NCI-H446 treated with DMSO at 0.1 percent for 48 hours (cell line): Measurements from ENCODE around the gene SUCLG2.
A peak's percentile ranks its signal among the peaks of the same experiment; 100 is the strongest.
"Not testable (repeated sequence)": the region's sequence is repeated elsewhere in the genome, so short reads cannot be mapped to it uniquely, and the experiment has no call there.

Experiments
- DNase-seq: peaks from one replicate; lab custom pipeline; 2025; lab: John Stamatoyannopoulos, UW

Gene SUCLG2

DNA sequence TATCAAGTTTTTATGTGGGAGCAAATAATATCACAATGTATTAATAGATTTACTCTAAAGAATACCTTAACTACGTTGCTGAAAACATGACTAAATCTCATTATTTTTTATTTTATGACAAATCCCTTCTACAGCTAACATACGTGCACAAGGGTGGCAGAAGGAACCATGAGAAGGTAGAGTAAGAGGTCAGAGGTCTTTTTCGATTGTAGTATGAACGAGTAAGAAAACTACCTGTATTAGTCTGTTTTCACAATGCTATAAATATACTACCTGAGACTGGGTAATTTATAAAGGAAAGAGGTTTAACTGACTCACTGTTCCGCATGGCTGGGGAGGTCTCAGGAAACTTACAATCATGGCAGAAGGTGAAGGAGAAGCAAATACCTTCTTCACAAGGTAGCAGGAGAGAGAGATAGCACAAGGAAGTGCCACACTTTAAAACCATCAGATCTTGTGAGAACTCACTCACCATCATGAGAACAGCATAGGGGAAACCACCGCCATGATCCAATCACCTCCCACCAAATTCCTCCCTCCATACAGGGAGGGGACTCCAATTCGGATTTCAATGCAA is 95.3 kb downstream of the SUCLG2 start:
- DNase-seq, result no peak

DNA sequence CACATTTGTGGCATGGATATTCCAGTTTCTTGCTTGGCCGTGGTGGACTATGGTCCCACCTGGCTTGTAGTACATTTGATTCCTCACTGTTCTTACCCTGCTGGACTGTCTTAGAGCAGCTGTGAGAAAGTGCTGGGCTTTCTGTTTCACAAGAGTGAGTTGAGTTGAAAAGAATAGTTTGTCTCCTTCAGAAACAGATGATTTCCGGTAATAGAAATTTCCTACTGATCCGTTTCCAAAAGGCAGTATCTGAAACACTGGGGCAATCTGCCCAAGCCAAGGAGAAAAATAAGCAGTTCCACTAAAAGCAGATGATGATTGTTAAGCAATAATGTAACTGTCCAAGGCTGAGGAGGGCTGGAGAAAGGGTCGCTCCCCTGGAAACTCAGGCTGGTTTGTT is 96.0 kb downstream of the SUCLG2 start:
- DNase-seq, result peak; percentile 49

DNA sequence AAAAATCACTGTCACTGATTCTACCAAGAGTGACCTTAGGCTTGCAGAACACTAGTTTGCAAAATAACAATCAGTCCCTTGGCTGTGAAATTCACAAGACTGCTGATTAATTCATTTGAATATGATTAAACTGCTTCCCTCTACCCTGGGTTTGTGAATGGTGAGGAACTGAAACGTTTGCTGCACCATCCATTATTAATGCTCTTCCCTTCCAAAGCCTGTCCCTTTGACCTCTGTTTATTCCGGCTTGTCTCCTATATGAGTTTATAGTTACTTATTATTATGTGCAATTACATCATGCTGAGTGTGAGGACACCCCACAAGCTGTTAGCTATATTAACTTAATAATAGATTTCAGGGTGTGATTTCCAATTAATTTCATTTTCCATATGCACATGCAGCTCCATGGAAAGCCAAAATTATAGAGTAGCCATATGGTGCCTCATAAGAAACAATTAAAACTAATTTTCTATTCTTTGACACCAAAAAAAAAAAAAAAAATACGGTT is 96.5 kb downstream of the SUCLG2 start:
- no peak for DNase-seq

DNA sequence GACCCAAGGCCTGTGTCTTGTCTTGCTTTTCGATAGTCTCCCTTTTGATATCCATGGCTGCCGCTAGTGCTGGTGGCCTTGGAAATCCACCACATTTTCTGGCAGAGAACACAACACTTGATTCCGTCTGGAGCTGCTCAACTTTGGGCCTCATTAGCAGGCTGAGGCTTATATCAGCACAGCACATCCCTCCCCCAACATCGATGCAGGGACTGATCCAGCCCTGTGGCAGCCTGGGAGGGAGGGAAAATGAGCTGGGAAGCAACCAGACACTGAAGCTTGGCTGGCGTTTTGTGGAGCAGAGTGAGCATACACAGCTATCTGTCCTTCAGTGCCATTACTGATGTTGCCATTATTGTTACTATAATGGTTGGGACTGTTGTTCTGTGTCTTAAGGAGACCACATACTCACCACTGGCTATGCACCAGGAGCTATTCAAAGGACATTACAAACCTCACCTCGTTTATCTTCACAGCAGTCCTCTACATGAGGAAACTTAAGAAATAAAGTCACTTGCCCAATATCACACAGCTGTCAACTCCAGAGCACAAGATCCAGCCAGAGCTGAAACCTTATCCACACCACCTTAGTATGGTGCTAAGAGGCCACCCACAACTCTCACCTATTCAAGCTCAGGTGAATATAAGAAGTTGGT is 102.9 kb downstream of the SUCLG2 start:
- DNase-seq, result peak; percentile 23

GRCh38 chr3:67550541-67550940 is 103.9 kb downstream of the SUCLG2 start:
- DNase-seq, result no peak

GRCh38 chr3:67542502-67543250 is 111.7 kb downstream of the SUCLG2 start:
- not testable (repeated sequence) for DNase-seq

GRCh38 chr3:67540198-67540894 is 114.1 kb downstream of the SUCLG2 start:
- no peak for DNase-seq

DNA sequence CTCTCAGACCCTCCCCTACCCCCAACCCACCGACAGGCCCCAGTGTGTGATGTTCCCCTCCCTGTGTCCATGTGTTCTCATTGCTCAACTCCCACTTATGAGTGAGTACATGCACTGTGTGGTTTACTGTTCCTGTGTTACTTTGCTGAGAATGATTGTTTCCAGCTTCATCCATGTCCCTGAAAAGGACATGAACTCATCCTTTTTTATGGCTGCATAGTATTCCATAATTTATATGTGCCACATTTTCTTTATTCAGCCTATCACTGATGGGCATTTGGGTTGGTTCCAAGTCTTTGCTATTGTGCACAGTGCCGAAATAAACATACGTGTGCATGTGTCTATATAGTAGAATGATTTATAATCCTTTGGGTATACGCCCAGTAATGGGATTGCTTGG is 117.2 kb downstream of the SUCLG2 start:
- not testable (repeated sequence) for DNase-seq

DNA sequence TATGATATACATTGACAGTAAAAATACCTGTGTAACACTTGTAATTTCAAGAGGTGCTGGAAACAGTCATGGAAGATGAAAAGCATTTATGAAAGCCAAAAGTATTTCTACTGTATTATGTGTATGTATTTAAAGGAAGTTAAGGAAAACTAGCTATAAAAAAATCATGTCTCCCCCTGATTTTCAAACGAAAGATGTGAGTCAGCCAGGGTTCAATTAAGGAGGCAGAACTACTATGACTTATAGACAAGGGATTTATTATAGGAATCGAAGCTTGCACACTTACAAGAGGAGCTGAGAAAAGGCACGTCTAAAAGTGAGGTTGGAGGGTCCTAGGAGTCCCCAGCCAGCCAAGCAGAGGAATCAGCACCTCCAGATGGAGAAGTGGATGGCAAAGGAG is 119.4 kb downstream of the SUCLG2 start:
- no peak for DNase-seq

GRCh38 chr3:67534594-67534993 is 119.8 kb downstream of the SUCLG2 start:
- no peak for DNase-seq

DNA sequence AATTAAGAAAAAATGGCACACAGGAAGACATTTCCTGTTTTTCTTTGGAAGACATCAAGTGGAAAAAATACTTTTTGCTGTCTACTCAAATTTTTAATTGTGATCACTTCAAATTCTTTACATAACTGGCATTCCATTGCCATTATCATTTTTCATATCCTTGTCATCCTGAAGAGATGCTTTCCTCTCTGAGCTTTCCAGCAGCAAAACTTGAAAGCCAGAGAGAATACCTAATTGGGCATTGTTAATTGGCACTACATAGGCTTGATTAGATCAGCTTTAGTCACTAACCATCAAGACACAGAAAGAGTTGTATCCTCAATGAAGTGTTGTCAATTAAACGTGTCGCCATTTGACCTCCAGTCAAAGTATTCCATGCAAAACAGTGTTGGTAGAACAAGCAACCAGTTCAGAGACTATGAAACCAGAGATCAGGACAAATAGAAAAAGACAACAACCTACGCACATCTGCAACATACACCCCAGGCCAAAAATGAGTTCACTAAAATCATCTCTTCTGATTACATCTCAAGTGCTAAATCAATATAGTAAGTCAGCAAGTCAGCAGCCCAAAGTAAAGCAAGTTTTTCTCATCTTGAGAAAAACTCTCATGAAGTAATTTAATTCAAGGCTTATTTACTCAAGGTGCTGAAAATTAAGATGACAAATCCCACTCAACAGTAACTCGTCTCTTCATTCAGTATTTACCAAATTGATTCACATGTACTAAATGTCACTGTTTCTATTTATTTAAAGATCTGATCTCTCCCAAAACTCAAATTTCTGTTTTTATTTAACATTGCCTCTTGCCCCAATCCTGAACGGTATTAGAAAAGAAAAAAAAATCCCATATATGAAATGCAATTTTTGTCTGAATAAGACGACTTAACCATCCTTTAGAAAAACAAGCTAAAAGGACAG is 123.0 kb downstream of the SUCLG2 start:
- no peak for DNase-seq

- no peak for DNase-seq
These were observed 124.5 kb downstream of the SUCLG2 start for GRCh38 chr3:67529915-67530314.

DNA sequence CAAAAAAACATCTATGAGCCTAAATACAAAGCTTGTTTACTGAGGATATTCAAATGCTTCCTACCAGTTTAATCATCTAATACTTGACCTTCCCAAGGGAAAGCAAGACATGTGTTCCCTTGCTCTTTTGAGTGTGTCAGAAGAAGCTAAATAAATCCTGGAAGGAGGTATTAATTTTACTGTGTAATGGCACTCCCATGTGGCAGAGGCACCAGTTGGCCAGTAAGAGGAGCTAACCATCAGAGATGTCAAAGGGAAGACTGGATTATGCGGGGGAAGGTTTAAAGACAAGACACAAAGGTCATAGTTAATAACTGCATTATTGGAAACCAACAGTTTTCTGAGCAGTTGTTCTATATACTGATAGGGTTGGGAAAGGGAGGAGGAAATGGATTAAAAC is 125.1 kb downstream of the SUCLG2 start:
- peak; percentile 17 for DNase-seq

DNA sequence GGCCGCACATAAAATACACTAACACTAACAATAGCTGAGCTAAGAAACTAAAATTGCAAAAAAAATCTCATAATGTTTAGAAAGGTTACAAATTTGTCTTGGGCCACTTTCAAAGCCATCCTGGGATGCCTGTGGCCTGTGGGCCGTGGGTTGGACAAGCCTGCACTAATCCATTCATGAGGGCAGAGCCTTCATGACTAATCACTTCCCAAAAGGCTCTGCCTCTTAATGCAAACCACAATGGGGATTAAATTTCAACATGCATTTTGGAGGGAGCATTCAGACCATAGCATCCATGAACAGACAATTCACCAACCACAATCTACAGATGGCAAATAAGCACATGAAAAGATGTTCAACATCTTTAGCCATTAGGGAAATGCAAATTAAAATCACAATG is 128.2 kb downstream of the SUCLG2 start:
- no peak for DNase-seq

- no peak for DNase-seq
These were observed 130.4 kb downstream of the SUCLG2 start for GRCh38 chr3:67524046-67524445.

- no peak for DNase-seq
These were observed 132.3 kb downstream of the SUCLG2 start for GRCh38 chr3:67522081-67522480.

GRCh38 chr3:67521053-67521646 is 133.3 kb downstream of the SUCLG2 start:
- DNase-seq, result no peak

GRCh38 chr3:67518236-67518635 is 136.2 kb downstream of the SUCLG2 start:
- peak; percentile 92 for DNase-seq

DNA sequence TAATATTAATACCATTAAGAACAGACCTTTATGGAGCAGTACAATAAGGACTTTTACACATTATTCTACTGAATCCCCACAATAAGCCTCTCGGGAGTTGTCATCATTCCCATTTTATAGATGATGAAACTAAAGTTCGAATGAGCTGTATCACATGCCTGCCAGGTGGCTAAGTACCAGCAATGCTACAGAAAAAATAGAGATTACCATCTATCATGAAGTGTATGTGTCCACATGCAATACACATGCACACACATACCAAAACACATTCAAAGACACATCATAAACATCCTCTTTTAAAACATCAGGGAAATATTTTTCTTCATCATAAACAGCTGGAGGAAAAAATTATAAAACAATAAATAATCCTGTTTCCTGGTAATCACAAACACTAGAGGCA is 136.6 kb downstream of the SUCLG2 start:
- DNase-seq, result peak; percentile 49

DNA sequence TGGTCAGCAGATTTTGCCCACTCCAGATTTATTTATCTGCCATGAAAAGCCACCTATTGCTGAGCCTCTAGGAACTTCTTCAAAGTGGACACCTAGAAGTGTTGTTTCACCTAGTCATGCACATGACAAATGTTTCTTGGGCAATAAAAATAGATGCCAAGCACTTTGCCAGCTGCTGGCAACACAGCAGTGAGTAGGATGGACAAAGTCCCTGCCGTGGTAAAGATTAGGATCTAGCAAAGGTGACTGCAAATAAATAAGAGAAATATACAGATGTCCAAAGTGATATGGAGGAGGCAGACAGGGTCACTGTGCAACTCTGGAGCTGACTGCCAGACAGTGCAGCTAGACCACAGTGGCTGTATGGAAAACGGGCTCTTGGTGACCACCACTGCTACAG is 137.9 kb downstream of the SUCLG2 start:
- no peak for DNase-seq

GRCh38 chr3:67515778-67516177 is 138.6 kb downstream of the SUCLG2 start:
- DNase-seq, result no peak
